Measurements from ENCODE around the gene RTEL1. TPM values are rescaled to one million over a fixed set of nuclear protein-coding genes. Genes with fewer than 3 reads are reported as not detected.
A peak's percentile ranks its signal among the peaks of the same experiment; 100 is the strongest.

RTEL1 gene
- total and polyA plus RNA-seq, 9 of the 15 experiments (the other 6 are each of a cell fraction or from before 2014, with no cell fraction given), result 0.36 to 61.0 (median 17.9) TPM

DNA sequence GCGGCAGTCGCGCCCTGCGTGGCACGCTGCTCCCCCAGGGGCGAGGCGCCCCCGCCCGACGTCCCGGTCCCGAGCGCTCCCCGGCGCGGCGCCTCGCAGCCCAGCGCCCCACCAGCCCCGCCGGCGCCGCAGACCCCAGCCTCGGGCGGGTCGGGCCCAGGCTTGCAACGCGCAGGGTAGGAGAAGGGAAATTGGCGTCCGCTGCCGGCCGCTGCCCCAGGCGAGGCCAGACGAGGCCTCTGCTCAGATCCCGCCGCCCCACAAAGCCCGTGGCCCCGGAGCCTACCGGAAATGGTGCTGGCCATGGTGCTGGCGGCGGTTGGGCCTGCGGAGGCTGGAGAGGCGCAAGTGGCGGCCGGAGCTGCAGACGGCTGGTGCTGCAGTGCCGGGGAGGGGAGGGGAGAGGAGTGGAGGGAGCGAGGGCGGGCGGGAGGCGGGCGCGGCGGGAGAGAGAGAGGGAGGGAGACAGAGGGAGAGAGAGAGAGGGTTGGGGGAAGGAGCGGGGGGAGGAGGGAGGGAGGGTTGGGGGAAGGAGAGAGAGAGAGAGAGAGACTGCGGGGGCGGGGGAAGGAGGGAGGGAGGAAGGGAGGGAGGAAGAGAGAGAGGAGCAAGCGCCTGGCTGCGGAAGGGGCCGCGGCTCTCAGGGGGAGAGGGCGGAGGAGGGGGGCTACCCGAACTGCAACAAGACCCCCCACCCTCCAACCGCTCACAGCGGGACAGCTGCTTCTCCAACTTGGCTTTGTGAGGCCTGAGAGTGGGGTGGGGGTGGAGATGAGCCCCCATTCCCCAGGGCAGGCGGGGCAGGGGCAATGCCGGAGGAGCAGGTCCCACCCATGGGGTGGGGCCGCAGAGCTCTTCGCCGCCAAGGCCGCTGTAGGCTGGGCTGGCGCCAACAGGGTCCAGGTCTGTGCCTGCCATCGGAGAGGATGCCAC is 4.8 kb upstream of the RTEL1 start, which contains the start of gene STMN3 (continued):
- TF ChIP-seq TAF1 (IDR thresholded peaks at IDR 0.05; ENCODE audit: control insufficient read depth, extremely low read depth, insufficient read depth, low read length, severe bottlenecking), result peak; percentile 87
- TF ChIP-seq SNIP1 (IDR thresholded peaks at IDR 0.05; ENCODE audit: low read depth), result no peak
- TF ChIP-seq E2F4 (CRISPR knock-in tag; IDR thresholded peaks at IDR 0.05; ENCODE audit: low read depth), result peak; percentile 76; the same call in 1 of the 2 replicates
- no peak for TF ChIP-seq GTF2F1 (IDR thresholded peaks at IDR 0.05; ENCODE audit: low read depth, low read length)
- no peak for TF ChIP-seq FOXM1 (IDR thresholded peaks at IDR 0.05; ENCODE audit: low read depth)
- peak; percentile 50; the same call in 1 of the 2 replicates for TF ChIP-seq FOXM1 (CRISPR knock-in tag; IDR thresholded peaks at IDR 0.05; ENCODE audit: low read depth)
- TF ChIP-seq ZNF766 (CRISPR knock-in tag; conservative IDR thresholded peaks at IDR 0.05), result peak; percentile 83
- no peak for TF ChIP-seq TCF15 (CRISPR knock-in tag; IDR thresholded peaks at IDR 0.05)
- peak; percentile 71; the same call in 1 of the 2 replicates for TF ChIP-seq CBX1 (IDR thresholded peaks at IDR 0.05; ENCODE audit: low read depth)
- peak; percentile 90; the same call in 1 of the 2 replicates for TF ChIP-seq ZBTB1 (CRISPR knock-in tag; IDR thresholded peaks at IDR 0.05; ENCODE audit: borderline replicate concordance, low read depth)
- TF ChIP-seq ZKSCAN8 (CRISPR knock-in tag; IDR thresholded peaks at IDR 0.05), result no peak
- TF ChIP-seq POLR2H (tag; IDR thresholded peaks at IDR 0.05; ENCODE audit: low read depth), result no peak
- TF ChIP-seq PTBP1 (IDR thresholded peaks at IDR 0.05; ENCODE audit: low read depth, low read length), result no peak
- TF ChIP-seq GTF2E2 (tag; IDR thresholded peaks at IDR 0.05), result no peak
- TF ChIP-seq XRCC3 (IDR thresholded peaks at IDR 0.05), result no peak
- TF ChIP-seq CXXC5 (CRISPR knock-in tag; IDR thresholded peaks at IDR 0.05), result peak; percentile 80
- TF ChIP-seq, protein P1, sequence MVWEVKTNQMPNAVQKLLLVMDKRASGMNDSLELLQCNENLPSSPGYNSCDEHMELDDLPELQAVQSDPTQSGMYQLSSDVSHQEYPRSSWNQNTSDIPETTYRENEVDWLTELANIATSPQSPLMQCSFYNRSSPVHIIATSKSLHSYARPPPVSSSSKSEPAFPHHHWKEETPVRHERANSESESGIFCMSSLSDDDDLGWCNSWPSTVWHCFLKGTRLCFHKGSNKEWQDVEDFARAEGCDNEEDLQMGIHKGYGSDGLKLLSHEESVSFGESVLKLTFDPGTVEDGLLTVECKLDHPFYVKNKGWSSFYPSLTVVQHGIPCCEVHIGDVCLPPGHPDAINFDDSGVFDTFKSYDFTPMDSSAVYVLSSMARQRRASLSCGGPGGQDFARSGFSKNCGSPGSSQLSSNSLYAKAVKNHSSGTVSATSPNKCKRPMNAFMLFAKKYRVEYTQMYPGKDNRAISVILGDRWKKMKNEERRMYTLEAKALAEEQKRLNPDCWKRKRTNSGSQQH (CRISPR knock-in tag; IDR thresholded peaks at IDR 0.05), result no peak
- no peak for TF ChIP-seq HNRNPH1 (optimal IDR thresholded peaks at IDR 0.05; ENCODE audit: low read depth, low read length)
- peak; percentile 45; the same call in 1 of the 2 replicates for TF ChIP-seq KLF13 (tag; IDR thresholded peaks at IDR 0.05; ENCODE audit: borderline replicate concordance, low read depth)
- no peak for TF ChIP-seq HSF4 (CRISPR knock-in tag; IDR thresholded peaks at IDR 0.05; ENCODE audit: borderline replicate concordance)
- TF ChIP-seq MCM2 (IDR thresholded peaks at IDR 0.05; ENCODE audit: low read depth), result no peak
- peak; percentile 71 for TF ChIP-seq ZFX (CRISPR knock-in tag; IDR thresholded peaks at IDR 0.05)
- TF ChIP-seq RBBP5 (IDR thresholded peaks at IDR 0.05; ENCODE audit: borderline replicate concordance, insufficient read depth, low read length, poor library complexity, severe bottlenecking), result peak; percentile 6
- TF ChIP-seq, protein P2, sequence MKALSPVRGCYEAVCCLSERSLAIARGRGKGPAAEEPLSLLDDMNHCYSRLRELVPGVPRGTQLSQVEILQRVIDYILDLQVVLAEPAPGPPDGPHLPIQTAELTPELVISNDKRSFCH (CRISPR knock-in tag; IDR thresholded peaks at IDR 0.05), result no peak
- TF ChIP-seq, protein P2 (tag; IDR thresholded peaks at IDR 0.05), result peak; percentile 18; the same call in 1 of the 2 replicates
